ENCODE results near the gene CRIP3. TPM values are rescaled to one million over a fixed set of nuclear protein-coding genes. Genes with fewer than 3 reads are reported as not detected.

Gene CRIP3
- total and polyA plus RNA-seq, 4 donors, result 1.1 to 9.5 (median 2.4) TPM

- Histone ChIP-seq H3K4me1 (ENCODE audit: control insufficient read depth in 4 of 4, insufficient read depth in 4 of 4, low read length in 3 of 4) (peaks cover 5 to 21% (median 15%) of the 10 kb centered on the region in 4 donors), H3K36me3 (ENCODE audit: control insufficient read depth in 4 of 4, insufficient read depth in 3 of 4, low read depth in 1 of 4, low read length in 3 of 4) (no peaks in the 10 kb centered on the region), H3K9ac (ENCODE audit: low read depth in 1 of 2, low read length in 2 of 2) (no peak overlapping the region), H3K4me3 (ENCODE audit: low read depth in 1 of 3, low read length in 3 of 3) (no peak overlapping the region), H3K9me3 (ENCODE audit: control insufficient read depth in 4 of 4, low read length in 3 of 4) (no peaks in the 10 kb centered on the region), H3K27ac (ENCODE audit: low read depth in 1 of 2, low read length in 2 of 2) (no peak overlapping the region), H3K27me3 (ENCODE audit: control insufficient read depth in 4 of 4, insufficient read depth in 4 of 4, low read length in 3 of 4) (no peaks in the 10 kb centered on the region)
- WGBS, result 89% methylated on average over 5 of the region's 5 CpGs
- no peak for TF ChIP-seq NR2F2 (IDR thresholded peaks at IDR 0.05)
- TF ChIP-seq ZBTB33 (IDR thresholded peaks at IDR 0.05), result no peak
- no peak for TF ChIP-seq REST (IDR thresholded peaks at IDR 0.05)
- no peak for TF ChIP-seq FOXA2 (IDR thresholded peaks at IDR 0.05)
- TF ChIP-seq MAX (IDR thresholded peaks at IDR 0.05), result no peak
- no peak for TF ChIP-seq ATF3 (IDR thresholded peaks at IDR 0.05)
- TF ChIP-seq JUND (IDR thresholded peaks at IDR 0.05), result no peak
- TF ChIP-seq HNF4A (conservative IDR thresholded peaks at IDR 0.05), result no peak
- TF ChIP-seq FOXA1 (IDR thresholded peaks at IDR 0.05), result no peak
- no peak for TF ChIP-seq YY1 (IDR thresholded peaks at IDR 0.05)
- TF ChIP-seq RAD21 (IDR thresholded peaks at IDR 0.05), result no peak
- TF ChIP-seq TAF1 (conservative IDR thresholded peaks at IDR 0.05), result no peak
- no peak for TF ChIP-seq CTCF (IDR thresholded peaks at IDR 0.05; ENCODE audit: low read depth, low read length, missing input control)
- TF ChIP-seq GABPA (IDR thresholded peaks at IDR 0.05 in 1 of 2, conservative IDR thresholded peaks at IDR 0.05 in 1 of 2), result no peak
- TF ChIP-seq EGR1 (IDR thresholded peaks at IDR 0.05; ENCODE audit: low read depth in 2 of 2), result no peak
- TF ChIP-seq RXRA (IDR thresholded peaks at IDR 0.05), result no peak
- DNase-seq (ENCODE audit: low spot score), result no peak
Observed at GRCh38 chr6:43292763-43293318, 15.8 kb downstream of the CRIP3 start.
